Measurements from ENCODE around the gene JAK2.

Gene JAK2

GRCh38 chr9:5112109-5112592 is 127.1 kb downstream of the JAK2 start:
- Histone ChIP-seq H3K9me3 (replicated peaks; ENCODE audit: low read length) (no peaks in the 10 kb centered on the region), H3K9ac (ENCODE audit: low read depth, low read length) (no peak overlapping the region), H3K4me1 (ENCODE audit: control insufficient read depth, insufficient read depth, low read length) (no peaks in the 10 kb centered on the region)

DNA sequence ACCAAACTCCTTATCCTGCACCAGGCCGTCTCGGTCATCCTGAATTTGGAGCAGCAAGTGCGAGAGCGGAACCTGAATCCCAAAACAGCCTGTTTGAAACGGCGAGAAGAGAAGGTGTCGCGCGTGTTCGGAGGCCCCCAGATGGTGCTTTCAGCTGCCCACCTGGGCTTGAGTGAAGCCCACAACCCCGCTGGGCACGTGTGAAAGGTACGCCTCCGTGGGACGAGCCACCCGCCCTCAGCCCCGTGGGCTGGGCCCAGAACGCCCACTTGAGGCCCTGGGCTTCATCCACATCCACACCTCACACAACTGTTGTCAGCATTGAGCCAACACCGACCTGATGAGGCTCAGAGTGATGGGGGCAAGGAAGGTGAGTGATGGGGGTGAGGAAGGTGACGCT is 127.6 kb downstream of the JAK2 start:
- Histone ChIP-seq H3K27me3 (ENCODE audit: control insufficient read depth, insufficient read depth, low read length) (no peaks in the 10 kb centered on the region), H3K4me3 (ENCODE audit: low read length) (no peak overlapping the region), H3K36me3 (ENCODE audit: insufficient read depth, low read length) (peaks cover 28% of the 10 kb centered on the region), H3K9me3 (replicated peaks; ENCODE audit: low read length) (no peaks in the 10 kb centered on the region), H3K4me2 (ENCODE audit: low read length) (no peak overlapping the region), H3K9ac (ENCODE audit: low read depth, low read length) (no peak overlapping the region), H3K4me1 (ENCODE audit: control insufficient read depth, insufficient read depth, low read length) (no peaks in the 10 kb centered on the region)

More at GRCh38 chr9:5112109-5112592, 127.1 kb downstream of the JAK2 start:
- H3K27me3 ChIP-seq (ENCODE audit: control insufficient read depth, insufficient read depth, low read length), result no peaks in the 10 kb centered on the region
- no peak overlapping the region for H3K4me3 ChIP-seq (ENCODE audit: low read length)
- H3K36me3 ChIP-seq (ENCODE audit: insufficient read depth, low read length), result peaks cover 28% of the 10 kb centered on the region
- H3K4me2 ChIP-seq (ENCODE audit: low read length), result no peak overlapping the region

- H3K27me3 ChIP-seq (ENCODE audit: control insufficient read depth, insufficient read depth, low read length), result no peaks in the 10 kb centered on the region
Observed at GRCh38 chr9:5113523-5113922, 128.5 kb downstream of the JAK2 start.

GRCh38 chr9:5113994-5114748 is 129.1 kb downstream of the JAK2 start:
- Histone ChIP-seq H3K36me3 (ENCODE audit: insufficient read depth, low read length) (peaks cover 28% of the 10 kb centered on the region), H3K4me3 (ENCODE audit: low read length) (no peak overlapping the region), H3K27me3 (ENCODE audit: control insufficient read depth, insufficient read depth, low read length) (no peaks in the 10 kb centered on the region), H3K9me3 (replicated peaks; ENCODE audit: low read length) (no peaks in the 10 kb centered on the region), H3K4me2 (ENCODE audit: low read length) (no peak overlapping the region), H3K9ac (ENCODE audit: low read depth, low read length) (no peak overlapping the region), H3K4me1 (ENCODE audit: control insufficient read depth, insufficient read depth, low read length) (no peaks in the 10 kb centered on the region)

More at GRCh38 chr9:5113523-5113922, 128.5 kb downstream of the JAK2 start:
- Histone ChIP-seq H3K36me3 (ENCODE audit: insufficient read depth, low read length) (peaks cover 28% of the 10 kb centered on the region), H3K4me3 (ENCODE audit: low read length) (no peak overlapping the region), H3K9ac (ENCODE audit: low read depth, low read length) (no peak overlapping the region), H3K9me3 (replicated peaks; ENCODE audit: low read length) (no peaks in the 10 kb centered on the region), H3K4me1 (ENCODE audit: control insufficient read depth, insufficient read depth, low read length) (no peaks in the 10 kb centered on the region), H3K4me2 (ENCODE audit: low read length) (no peak overlapping the region)

- Histone ChIP-seq H3K4me3 (ENCODE audit: low read length) (no peak overlapping the region), H3K9ac (ENCODE audit: low read depth, low read length) (no peak overlapping the region), H3K9me3 (replicated peaks; ENCODE audit: low read length) (no peaks in the 10 kb centered on the region), H3K27me3 (ENCODE audit: control insufficient read depth, insufficient read depth, low read length) (no peaks in the 10 kb centered on the region), H3K4me2 (ENCODE audit: low read length) (no peak overlapping the region), H3K4me1 (ENCODE audit: control insufficient read depth, insufficient read depth, low read length) (no peaks in the 10 kb centered on the region), H3K36me3 (ENCODE audit: insufficient read depth, low read length) (peaks cover 18% of the 10 kb centered on the region)
Observed at GRCh38 chr9:5122116-5122515, 137.0 kb downstream of the JAK2 start.

DNA sequence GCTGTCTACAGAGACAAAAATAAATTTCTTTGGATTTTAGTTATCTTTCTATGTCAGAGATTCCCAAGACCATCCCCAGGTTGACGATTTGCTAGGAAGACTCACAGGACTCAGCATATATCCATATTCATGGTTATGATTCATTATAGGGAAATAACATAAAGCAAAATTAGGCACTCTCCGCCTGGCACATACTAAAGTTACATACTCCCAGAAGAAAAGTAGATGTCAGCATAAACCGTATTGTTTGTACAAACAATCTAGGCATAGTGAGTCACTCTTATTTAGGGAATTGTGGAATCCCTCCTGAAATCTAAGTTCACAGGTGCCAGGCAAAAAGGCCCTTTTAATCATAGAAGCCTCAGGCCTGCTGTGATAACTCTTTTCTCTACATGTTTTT is 137.4 kb downstream of the JAK2 start:
- Histone ChIP-seq H3K4me1 (ENCODE audit: control insufficient read depth, insufficient read depth, low read length) (no peaks in the 10 kb centered on the region), H3K9me3 (replicated peaks; ENCODE audit: low read length) (no peaks in the 10 kb centered on the region), H3K4me2 (ENCODE audit: low read length) (no peak overlapping the region), H3K27me3 (ENCODE audit: control insufficient read depth, insufficient read depth, low read length) (no peaks in the 10 kb centered on the region), H3K4me3 (ENCODE audit: low read length) (no peak overlapping the region), H3K36me3 (ENCODE audit: insufficient read depth, low read length) (peaks cover 18% of the 10 kb centered on the region), H3K9ac (ENCODE audit: low read depth, low read length) (no peak overlapping the region)

GRCh38 chr9:5140151-5140550 is 155.1 kb downstream of the JAK2 start:
- Histone ChIP-seq H3K9ac (ENCODE audit: low read depth, low read length) (no peak overlapping the region), H3K36me3 (ENCODE audit: insufficient read depth, low read length) (no peaks in the 10 kb centered on the region), H3K4me3 (ENCODE audit: low read length) (no peak overlapping the region), H3K4me1 (ENCODE audit: control insufficient read depth, insufficient read depth, low read length) (peaks cover 3% of the 10 kb centered on the region), H3K9me3 (replicated peaks; ENCODE audit: low read length) (no peaks in the 10 kb centered on the region), H3K27me3 (ENCODE audit: control insufficient read depth, insufficient read depth, low read length) (no peaks in the 10 kb centered on the region), H3K4me2 (ENCODE audit: low read length) (no peak overlapping the region)

- H3K36me3 ChIP-seq (ENCODE audit: insufficient read depth, low read length), result peaks cover 7% of the 10 kb centered on the region
- H3K4me3 ChIP-seq (ENCODE audit: low read length), result no peak overlapping the region
- H3K4me1 ChIP-seq (ENCODE audit: control insufficient read depth, insufficient read depth, low read length), result peaks cover 3% of the 10 kb centered on the region
- H3K27me3 ChIP-seq (ENCODE audit: control insufficient read depth, insufficient read depth, low read length), result no peaks in the 10 kb centered on the region
- H3K9me3 ChIP-seq (replicated peaks; ENCODE audit: low read length), result no peaks in the 10 kb centered on the region
- H3K4me2 ChIP-seq (ENCODE audit: low read length), result no peak overlapping the region
- no peak overlapping the region for H3K9ac ChIP-seq (ENCODE audit: low read depth, low read length)
Observed at GRCh38 chr9:5144217-5144616, 159.1 kb downstream of the JAK2 start.

- H3K4me2 ChIP-seq (ENCODE audit: low read length), result no peak overlapping the region
- no peaks in the 10 kb centered on the region for H3K4me1 ChIP-seq (ENCODE audit: control insufficient read depth, insufficient read depth, low read length)
- no peak overlapping the region for H3K4me3 ChIP-seq (ENCODE audit: low read length)
Observed at GRCh38 chr9:5146241-5146640, 161.2 kb downstream of the JAK2 start.

More at GRCh38 chr9:5146241-5146640, 161.2 kb downstream of the JAK2 start:
- Histone ChIP-seq H3K36me3 (ENCODE audit: insufficient read depth, low read length) (peaks cover 9% of the 10 kb centered on the region), H3K9ac (ENCODE audit: low read depth, low read length) (no peak overlapping the region), H3K9me3 (replicated peaks; ENCODE audit: low read length) (no peaks in the 10 kb centered on the region), H3K27me3 (ENCODE audit: control insufficient read depth, insufficient read depth, low read length) (no peaks in the 10 kb centered on the region)
